Adrenal gland (tissue), 5 donors: ENCODE data around the gene GANAB.

ENCODE experiments used
- CTCF ChIP-seq, 6 experiments: fragments of 450-650 bp in 4 of 6; fragments of 200-600 bp in 2 of 6; sonication (generic) in 1 of 6; IDR thresholded peaks; 1 replicate in 5 of 6; 2 replicates in 1 of 6; pipeline versions ENCODE4 v1.5.1 to v1.8.0; 2016 to 2021; ENCODE audit warnings: antibody characterized with exemption in 6 of 6, mild to moderate bottlenecking in 2 of 6, moderate library complexity in 1 of 6
- POLR2A ChIP-seq, 2 donors: fragments of 450-650 bp; IDR thresholded peaks; one replicate each; pipeline ENCODE4 v1.6.1; 2017; ENCODE audit warnings: antibody characterized with exemption in 2 of 2, mild to moderate bottlenecking in 2 of 2, moderate library complexity in 1 of 2
- donor health status: DM: no; HTN: no; CAD: no.

GRCh38 chr11:62645671-62645945 is 805 bp downstream of the GANAB start:
- TF ChIP-seq POLR2A (IDR thresholded peaks at IDR 0.05) (no peak), CTCF (IDR thresholded peaks at IDR 0.05) (no peak)
